H1 (cell line): ENCODE results near the gene PLK1. TPM values are rescaled to one million over a fixed set of nuclear protein-coding genes. Genes with fewer than 3 reads are reported as not detected.

Experiments
- CTCF ChIA-PET: fragments of 300-600 bp; sonication (Branson Sonifier 250); formaldehyde crosslinking; loops from one replicate; lab custom pipeline; 2021; ENCODE audit not compliant: partially characterized antibody; lab: Charles Lee
- POLR2A ChIA-PET: fragments of 300-600 bp; sonication (Branson Sonifier 250); formaldehyde crosslinking; loops from one replicate; lab custom pipeline; 2021; ENCODE audit warnings: inconsistent platforms; ENCODE audit not compliant: partially characterized antibody; lab: Charles Lee
- DNase-seq, 2 experiments: peaks; one replicate each; pipeline versions ENCODE4 v3.0.0 to v3.0.0-alpha.2; 2010 to 2022; ENCODE audit warnings: low spot score in 2 of 2, low read depth in 1 of 2, mixed read lengths in 1 of 2
- FAIRE-seq: peaks from 2 replicates; lab custom pipeline; 2011; peaks lifted over from hg19 to GRCh38; lab: Jason Lieb, UNC
- H2AFZ ChIP-seq: 2 replicates; pipeline ENCODE4 v1.8.1; 2012; ENCODE audit warnings: low read length, inconsistent platforms
- H2AK5ac ChIP-seq: 2 replicates; pipeline ENCODE4 v1.6.1; 2013; ENCODE audit warnings: low read depth, low read length
- H2BK120ac ChIP-seq: replicated peaks from 2 replicates; pipeline ENCODE3; 2013; ENCODE audit warnings: low read depth, low read length, inconsistent platforms
- H2BK12ac ChIP-seq: 2 replicates; pipeline ENCODE4 v1.6.1; 2013; ENCODE audit warnings: low read depth, low read length
- H2BK15ac ChIP-seq: 2 replicates; pipeline ENCODE4 v1.6.1; 2013; ENCODE audit warnings: low read length
- H2BK20ac ChIP-seq: 2 replicates; pipeline ENCODE4 v1.6.1; 2013; ENCODE audit warnings: low read length
- H2BK5ac ChIP-seq: 2 replicates; pipeline ENCODE4 v1.6.1; 2013; ENCODE audit warnings: low read depth, low read length
- H3K14ac ChIP-seq: 2 replicates; pipeline ENCODE4 v1.6.1; 2013; ENCODE audit warnings: inconsistent platforms; ENCODE audit not compliant: insufficient read length
- H3K18ac ChIP-seq: 2 replicates; pipeline ENCODE4 v1.6.1; 2013; ENCODE audit warnings: low read length; ENCODE audit errors: extremely low read depth
- H3K23ac ChIP-seq: 2 replicates; pipeline ENCODE4 v1.6.1; 2013; ENCODE audit warnings: inconsistent platforms; ENCODE audit not compliant: insufficient read length
- H3K23me2 ChIP-seq: 2 replicates; pipeline ENCODE4 v1.6.1; 2013; ENCODE audit warnings: low read depth, low read length
- H3K27ac ChIP-seq: 2 replicates; pipeline ENCODE4 v1.6.1; 2011; ENCODE audit warnings: low read depth, low read length, inconsistent platforms
- H3K27me3 ChIP-seq, 4 experiments: replicated peaks in 1 of 4; 1 replicate in 1 of 4; 2 replicates in 3 of 4; pipeline versions ENCODE4 v1.6.1 to v1.8.1; 2011 to 2013; ENCODE audit warnings: low read length in 3 of 4, mild to moderate bottlenecking in 3 of 4, inconsistent platforms in 2 of 4, mixed read lengths in 2 of 4, moderate library complexity in 1 of 4; ENCODE audit not compliant: control insufficient read depth in 3 of 4, insufficient read depth in 3 of 4; ENCODE audit errors: extremely low read depth in 1 of 4
- H3K36me3 ChIP-seq, 4 experiments: 2 replicates each; pipeline versions ENCODE4 v1.6.1 to v1.8.1; 2011 to 2013; ENCODE audit warnings: mild to moderate bottlenecking in 4 of 4, low read length in 3 of 4, moderate library complexity in 2 of 4, control low read depth in 1 of 4, inconsistent platforms in 1 of 4; ENCODE audit not compliant: insufficient read depth in 4 of 4, control insufficient read depth in 2 of 4
- H3K4ac ChIP-seq: replicated peaks from 2 replicates; pipeline ENCODE3; 2013; ENCODE audit warnings: low read length, low read depth, mixed read lengths, inconsistent platforms; ENCODE audit not compliant: insufficient read length
- H3K4me1 ChIP-seq, 4 experiments: replicated peaks in 1 of 4; 1 replicate in 1 of 4; 2 replicates in 3 of 4; pipeline versions ENCODE4 v1.6.1 to v1.8.1; 2011 to 2013; ENCODE audit warnings: low read length in 3 of 4, inconsistent platforms in 2 of 4, mixed read lengths in 1 of 4; ENCODE audit not compliant: insufficient read depth in 4 of 4, control insufficient read depth in 3 of 4
- H3K4me2 ChIP-seq, 2 experiments: 2 replicates each; pipeline versions ENCODE4 v1.6.1 to v1.8.1; 2011 to 2013; ENCODE audit warnings: low read depth in 2 of 2, low read length in 2 of 2, control low read depth in 1 of 2, inconsistent platforms in 1 of 2, mild to moderate bottlenecking in 1 of 2; ENCODE audit not compliant: insufficient read depth in 1 of 2
- H3K4me3 ChIP-seq, 4 experiments: fragments of 200-600, 300-600 bp in 1 of 4; sonication (generic), shearing (Covaris generic), sonication (Bioruptor Twin) in 1 of 4; 2 replicates each; pipeline versions ENCODE4 v1.5.1 to v1.8.1; 2011 to 2016; ENCODE audit warnings: low read length in 4 of 4, low read depth in 3 of 4, control low read depth in 2 of 4, inconsistent platforms in 2 of 4, mild to moderate bottlenecking in 2 of 4, mixed read lengths in 1 of 4, moderate library complexity in 1 of 4; ENCODE audit not compliant: insufficient read depth in 2 of 4; ENCODE audit errors: extremely low read depth in 1 of 4
- H3K56ac ChIP-seq: replicated peaks from 2 replicates; pipeline ENCODE3; 2013; ENCODE audit warnings: low read depth, mild to moderate bottlenecking, mixed read lengths, low read length, inconsistent platforms; ENCODE audit not compliant: insufficient read length
- H3K79me1 ChIP-seq: 2 replicates; pipeline ENCODE4 v1.6.1; 2013; ENCODE audit warnings: low read depth, low read length, control low read depth
- H3K79me2 ChIP-seq, 2 experiments: 2 replicates each; pipeline versions ENCODE4 v1.6.1 to v1.8.1; 2012 to 2013; ENCODE audit warnings: low read length in 2 of 2, mild to moderate bottlenecking in 2 of 2, inconsistent platforms in 1 of 2; ENCODE audit not compliant: insufficient read depth in 2 of 2, control insufficient read depth in 1 of 2
- H3K9ac ChIP-seq, 4 experiments: replicated peaks in 1 of 4; 1 replicate in 1 of 4; 2 replicates in 3 of 4; pipeline versions ENCODE4 v1.6.1 to v1.8.1; 2011 to 2013; ENCODE audit warnings: low read depth in 3 of 4, low read length in 3 of 4, control low read depth in 2 of 4, mild to moderate bottlenecking in 2 of 4, moderate library complexity in 2 of 4, inconsistent platforms in 1 of 4; ENCODE audit errors: extremely low read depth in 1 of 4
- H3K9me3 ChIP-seq, 2 experiments: 2 replicates each; pipeline versions ENCODE4 v1.6.1 to v1.8.1; 2012 to 2013; ENCODE audit warnings: mild to moderate bottlenecking in 2 of 2, moderate library complexity in 2 of 2, control low read depth in 1 of 2, inconsistent platforms in 1 of 2, low read depth in 1 of 2, low read length in 1 of 2, mixed read lengths in 1 of 2; ENCODE audit not compliant: insufficient read depth in 2 of 2
- H4K20me1 ChIP-seq, 2 experiments: replicated peaks in 1 of 2; 2 replicates each; pipeline versions ENCODE3 to v1.8.1; 2011 to 2013; ENCODE audit warnings: inconsistent platforms in 2 of 2, low read length in 2 of 2, mild to moderate bottlenecking in 1 of 2; ENCODE audit not compliant: insufficient read depth in 2 of 2, control insufficient read depth in 1 of 2
- H4K5ac ChIP-seq: 2 replicates; pipeline ENCODE4 v1.6.1; 2013; ENCODE audit warnings: low read length, low read depth, mixed read lengths, inconsistent platforms; ENCODE audit not compliant: insufficient read length
- H4K8ac ChIP-seq: 2 replicates; pipeline ENCODE4 v1.8.0; 2013; ENCODE audit warnings: mild to moderate bottlenecking, moderate library complexity, low read length, inconsistent platforms; ENCODE audit not compliant: insufficient read depth; ENCODE audit errors: extremely low read depth
- H4K91ac ChIP-seq: replicated peaks from 2 replicates; pipeline ENCODE3; 2013; ENCODE audit warnings: low read length, mixed read lengths, inconsistent platforms; ENCODE audit not compliant: insufficient read length
- ASH2L ChIP-seq: fragments of 200-600, 300-600 bp; sonication (generic); IDR thresholded peaks from one replicate; pipeline ENCODE4 v1.7.1; 2017; ENCODE audit warnings: low read length
- BACH1 ChIP-seq: IDR thresholded peaks from 2 replicates; pipeline ENCODE4 v1.6.1; 2012; ENCODE audit warnings: low read length, improper control_type of control experiment
- CEBPB ChIP-seq: IDR thresholded peaks from 2 replicates; pipeline ENCODE4 v1.6.1; 2012; ENCODE audit warnings: low read depth, low read length
- FOSL1 ChIP-seq: IDR thresholded peaks from 2 replicates; pipeline ENCODE4 v1.6.1; 2011; ENCODE audit warnings: mild to moderate bottlenecking, low read depth, low read length, moderate library complexity; ENCODE audit not compliant: insufficient read depth
- KDM1A ChIP-seq: fragments of 200-600, 300-600 bp; sonication (generic); IDR thresholded peaks from 2 replicates; pipeline ENCODE4 v1.7.1; 2016; ENCODE audit warnings: mild to moderate bottlenecking, low read length, borderline replicate concordance
- NANOG ChIP-seq: IDR thresholded peaks from 2 replicates; pipeline ENCODE4 v1.6.1; 2011; ENCODE audit warnings: low read length, low read depth, mild to moderate bottlenecking, inconsistent platforms; ENCODE audit not compliant: insufficient read depth, poor library complexity, severe bottlenecking
- RBBP5 ChIP-seq: IDR thresholded peaks from 2 replicates; pipeline ENCODE4 v1.7.1; 2012; ENCODE audit warnings: low read depth, mild to moderate bottlenecking, inconsistent platforms, low read length, moderate library complexity, borderline replicate concordance
- RFX5 ChIP-seq: IDR thresholded peaks from 2 replicates; pipeline ENCODE4 v1.6.1; 2011; ENCODE audit warnings: low read depth, low read length, improper control_type of control experiment, borderline replicate concordance
- SIRT6 ChIP-seq: IDR thresholded peaks from one replicate; pipeline ENCODE4 v1.7.1; 2012; ENCODE audit warnings: low read length, inconsistent platforms
- SP2 ChIP-seq: IDR thresholded peaks from 2 replicates; pipeline ENCODE4 v1.6.1; 2012; ENCODE audit warnings: mild to moderate bottlenecking, low read length, inconsistent platforms
- WGBS, 2 experiments: shearing (Covaris generic) in 1 of 2; methylation state at CpG; one replicate each; pipeline versions ENCODE4 v1.1.6 to v1.1.7; 2013 to 2015; ENCODE audit warnings: low lambda C conversion rate in 2 of 2, mixed read lengths in 2 of 2, inconsistent platforms in 1 of 2, low coverage in 1 of 2, missing lambda C conversion rate in 1 of 2; ENCODE audit not compliant: insufficient replicate concordance in 2 of 2, insufficient coverage in 1 of 2, insufficient read length in 1 of 2; ENCODE audit errors: extremely low coverage in 1 of 2, missing lambda C conversion rate in 1 of 2; 5-methylcytosine and 5-hydroxymethylcytosine counted together
- polyA plus RNA-seq, 7 experiments: library from polyadenylated mRNA; depleted of rRNA in 3 of 7; stranded (reverse) in 5 of 7; unstranded in 2 of 7; fragments of >200 nt in 5 of 7; fragments of 200-250 nt in 2 of 7; gene quantifications; 1 replicate in 5 of 7; 2 replicates in 1 of 7; 4 replicates in 1 of 7; pipeline versions ENCODE4 v1.2.1 to v1.2.3, GENCODE V29; 2011 to 2013; ENCODE audit warnings: missing spikeins in 2 of 7, mixed read lengths in 2 of 7
- total RNA-seq: library from RNA; stranded (reverse); fragmentation: NEBNext Ultra II Directional; extraction: Animal tissue kit (Norgen Biotek cat#: 25700); gene quantifications from 2 replicates; pipeline ENCODE4 v1.2.1, GENCODE V29; 2021

The PLK1 gene
- total and polyA plus RNA-seq, 2 of the 8 experiments (the other 6 are each of a cell fraction or from before 2014, with no cell fraction given) = 127 to 139 TPM

DNA sequence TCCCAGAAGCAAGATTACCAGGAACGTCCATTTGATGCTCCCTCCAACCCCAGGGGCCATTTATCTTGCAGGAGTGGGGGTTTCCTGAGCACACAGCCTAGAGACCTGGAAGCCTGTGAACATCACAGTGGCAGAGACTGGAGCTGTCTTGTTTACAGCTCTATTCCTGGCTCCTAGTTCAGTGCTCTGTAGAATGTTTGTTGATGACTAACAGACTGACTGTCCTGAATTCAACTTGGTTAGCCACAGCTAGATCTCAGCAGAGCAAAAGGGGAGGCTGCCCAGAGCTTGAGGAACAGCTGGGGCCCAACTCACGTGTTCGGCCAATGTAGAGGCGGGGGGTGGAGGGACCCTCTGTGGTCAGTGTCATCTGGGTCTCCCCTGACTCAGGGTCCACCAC is 27.8 kb downstream of the PLK1 start:
- Histone ChIP-seq H3K4me3 (no peak overlapping the region), H4K5ac (no peak overlapping the region), H3K9me3 (peaks cover 8% of the 10 kb centered on the region in 2 experiments; a peak in 2 of 4 replicates), H2AK5ac (no peak overlapping the region), H3K4ac (no peak overlapping the region), H2BK120ac (no peak overlapping the region), H3K36me3 (no peaks in the 10 kb centered on the region), H3K4me2 (no peak overlapping the region), H3K27ac (no peak overlapping the region), H4K8ac (no peak overlapping the region), H2BK5ac (no peak overlapping the region), H3K14ac (no peak overlapping the region), H2BK20ac (no peak overlapping the region), H2BK12ac (no peak overlapping the region), H3K79me1 (no peaks in the 10 kb centered on the region), H2BK15ac (no peak overlapping the region), H3K23ac (no peak overlapping the region), H3K79me2 (no peaks in the 10 kb centered on the region), H3K56ac (no peak overlapping the region), H2AFZ (no peak overlapping the region), H4K91ac (no peak overlapping the region), H3K4me1 (no peaks in the 10 kb centered on the region; a peak in 1 of 7 replicates), H3K18ac (no peak overlapping the region), H3K23me2 (no peaks in the 10 kb centered on the region), H4K20me1 (no peaks in the 10 kb centered on the region), H3K9ac (no peak overlapping the region), H3K27me3 (no peaks in the 10 kb centered on the region)
- TF ChIP-seq CEBPB (no peak), RBBP5 (no peak), KDM1A (no peak), SP2 (no peak), RFX5 (no peak), SIRT6 (no peak), ASH2L (no peak), BACH1 (no peak), FOSL1 (no peak), NANOG (no peak)
- DNase-seq = no peak
- CTCF ChIA-PET = interaction anchor here (1.3 to 1.8 kb wide), 3 partner anchors 12 to 171 kb away, joined by 3 to 5 read pairs (median 4); partner anchors contain the start of gene PLK1
- 83% methylated on average over 4 of the region's 4 CpGs; no CpG with 5 or more reads in 1 of the 2 experiments for WGBS, 2 experiments
- no peak for FAIRE-seq
- POLR2A ChIA-PET = no interaction called here
